ENCODE measurements around the gene KIAA1755. TPM values are rescaled to one million over a fixed set of nuclear protein-coding genes. Genes with fewer than 3 reads are reported as not detected.

KIAA1755 gene
- total and polyA plus RNA-seq, 7 experiments from 2014 or later, result not detected

GRCh38 chr20:38195521-38195920 is 65.0 kb downstream of the KIAA1755 start:
- no peak overlapping the region for H3K27ac ChIP-seq (ENCODE audit: low read depth, low read length)
- intact Hi-C loops (cut with micrococcal nuclease), result loop anchor here in 1 of 2 donors (10.0 kb wide), 1 partner anchor 879 kb away; no protein-coding TSS in a partner anchor
- no peaks in the 10 kb centered on the region for H3K9me3 ChIP-seq (ENCODE audit: control insufficient read depth in 2 of 3, low read length in 3 of 3)
- H3K4me3 Mint-ChIP-seq, result no peak overlapping the region
- DNase-seq, result no peak
- ChIA-PET POLR2A (no interaction called here), CTCF (no interaction called here)
- H3K36me3 ChIP-seq (ENCODE audit: control insufficient read depth in 2 of 3, insufficient read depth in 3 of 3, low read length in 3 of 3), result no peaks in the 10 kb centered on the region
- H3K4me1 Mint-ChIP-seq, result no peaks in the 10 kb centered on the region
- peaks cover 5 to 25% (median 9%) of the 10 kb centered on the region in 5 donors for H3K27me3 Mint-ChIP-seq
- no peaks in the 10 kb centered on the region for H3K27me3 ChIP-seq (ENCODE audit: control insufficient read depth in 2 of 2, insufficient read depth in 2 of 2, low read length in 2 of 2)
- H3K4me3 ChIP-seq (ENCODE audit: low read length), result no peak overlapping the region
- no peak overlapping the region for H3K27ac Mint-ChIP-seq
- ATAC-seq, result no peak
- H3K4me1 ChIP-seq (ENCODE audit: control insufficient read depth in 2 of 2, insufficient read depth in 2 of 2, low read length in 2 of 2), result no peaks in the 10 kb centered on the region
- H3K9me3 Mint-ChIP-seq, result peaks cover 0 to 5% (median 0%) of the 10 kb centered on the region in 11 donors
- no peaks in the 10 kb centered on the region for H3K36me3 Mint-ChIP-seq

GRCh38 chr20:38194971-38195504 is 65.5 kb downstream of the KIAA1755 start:
- H3K27me3 ChIP-seq (ENCODE audit: control insufficient read depth in 2 of 2, insufficient read depth in 2 of 2, low read length in 2 of 2), result no peaks in the 10 kb centered on the region
- ATAC-seq (no peak), DNase-seq (no peak)
- Mint-ChIP-seq H3K36me3 (no peaks in the 10 kb centered on the region), H3K27me3 (peaks cover 5 to 25% (median 9%) of the 10 kb centered on the region in 5 donors), H3K9me3 (peaks cover 0 to 5% (median 0%) of the 10 kb centered on the region in 11 donors), H3K27ac (no peak overlapping the region), H3K4me3 (no peak overlapping the region), H3K4me1 (no peaks in the 10 kb centered on the region)
- intact Hi-C loops (cut with micrococcal nuclease), result loop anchor here in 1 of 2 donors (10.0 kb wide), 1 partner anchor 880 kb away; no protein-coding TSS in a partner anchor
- ChIA-PET CTCF (no interaction called here), POLR2A (no interaction called here)
- no peaks in the 10 kb centered on the region for H3K9me3 ChIP-seq (ENCODE audit: control insufficient read depth in 2 of 3, low read length in 3 of 3)
- H3K4me1 ChIP-seq (ENCODE audit: control insufficient read depth in 2 of 2, insufficient read depth in 2 of 2, low read length in 2 of 2), result no peaks in the 10 kb centered on the region
- H3K36me3 ChIP-seq (ENCODE audit: control insufficient read depth in 2 of 3, insufficient read depth in 3 of 3, low read length in 3 of 3), result no peaks in the 10 kb centered on the region
- H3K27ac ChIP-seq (ENCODE audit: low read depth, low read length), result no peak overlapping the region
- H3K4me3 ChIP-seq (ENCODE audit: low read length), result no peak overlapping the region

GRCh38 chr20:38193586-38194105 is 66.9 kb downstream of the KIAA1755 start:
- H3K36me3 ChIP-seq (ENCODE audit: control insufficient read depth in 2 of 3, insufficient read depth in 3 of 3, low read length in 3 of 3), result no peaks in the 10 kb centered on the region
- no peak overlapping the region for H3K4me3 ChIP-seq (ENCODE audit: low read length)
- ATAC-seq (no peak), DNase-seq (no peak)
- no peaks in the 10 kb centered on the region for H3K27me3 ChIP-seq (ENCODE audit: control insufficient read depth in 2 of 2, insufficient read depth in 2 of 2, low read length in 2 of 2)
- Mint-ChIP-seq H3K4me1 (no peaks in the 10 kb centered on the region), H3K4me3 (no peak overlapping the region), H3K27ac (no peak overlapping the region), H3K9me3 (peaks cover 0 to 5% (median 0%) of the 10 kb centered on the region in 11 donors), H3K36me3 (no peaks in the 10 kb centered on the region), H3K27me3 (peaks cover 9 to 34% (median 14%) of the 10 kb centered on the region in 5 donors)
- no peaks in the 10 kb centered on the region for H3K4me1 ChIP-seq (ENCODE audit: control insufficient read depth in 2 of 2, insufficient read depth in 2 of 2, low read length in 2 of 2)
- ChIA-PET POLR2A (no interaction called here), CTCF (no interaction called here)
- intact Hi-C loops (cut with micrococcal nuclease), result loop anchor here in 1 of 2 donors (10.0 kb wide), 1 partner anchor 881 kb away; no protein-coding TSS in a partner anchor
- H3K27ac ChIP-seq (ENCODE audit: low read depth, low read length), result no peak overlapping the region
- no peaks in the 10 kb centered on the region for H3K9me3 ChIP-seq (ENCODE audit: control insufficient read depth in 2 of 3, low read length in 3 of 3)

- no peak overlapping the region for H3K27ac ChIP-seq (ENCODE audit: low read depth, low read length)
- intact Hi-C loops (cut with micrococcal nuclease), result loop anchor here in 1 of 2 donors (10.0 kb wide), 1 partner anchor 882 kb away; no protein-coding TSS in a partner anchor
- no peaks in the 10 kb centered on the region for H3K9me3 ChIP-seq (ENCODE audit: control insufficient read depth in 2 of 3, low read length in 3 of 3)
- no peaks in the 10 kb centered on the region for H3K4me1 ChIP-seq (ENCODE audit: control insufficient read depth in 2 of 2, insufficient read depth in 2 of 2, low read length in 2 of 2)
- no peaks in the 10 kb centered on the region for H3K36me3 ChIP-seq (ENCODE audit: control insufficient read depth in 2 of 3, insufficient read depth in 3 of 3, low read length in 3 of 3)
- no peaks in the 10 kb centered on the region for H3K27me3 ChIP-seq (ENCODE audit: control insufficient read depth in 2 of 2, insufficient read depth in 2 of 2, low read length in 2 of 2)
- ATAC-seq (no peak), DNase-seq (no peak)
- ChIA-PET POLR2A (no interaction called here), CTCF (no interaction called here)
- Mint-ChIP-seq H3K27ac (no peak overlapping the region), H3K4me3 (no peak overlapping the region), H3K4me1 (no peaks in the 10 kb centered on the region), H3K36me3 (no peaks in the 10 kb centered on the region), H3K27me3 (peaks cover 9 to 39% (median 14%) of the 10 kb centered on the region in 5 donors), H3K9me3 (peaks cover 0 to 5% (median 1%) of the 10 kb centered on the region in 11 donors)
- no peak overlapping the region for H3K4me3 ChIP-seq (ENCODE audit: low read length)
These were observed 68.1 kb downstream of the KIAA1755 start for GRCh38 chr20:38192323-38192885.

GRCh38 chr20:38191654-38192053 is 68.9 kb downstream of the KIAA1755 start:
- H3K27me3 Mint-ChIP-seq, result peaks cover 9 to 39% (median 16%) of the 10 kb centered on the region in 5 donors
- H3K9me3 Mint-ChIP-seq, result peaks cover 0 to 5% (median 1%) of the 10 kb centered on the region in 11 donors
- H3K27me3 ChIP-seq (ENCODE audit: control insufficient read depth in 2 of 2, insufficient read depth in 2 of 2, low read length in 2 of 2), result no peaks in the 10 kb centered on the region
- H3K4me3 Mint-ChIP-seq, result no peak overlapping the region
- no peaks in the 10 kb centered on the region for H3K9me3 ChIP-seq (ENCODE audit: control insufficient read depth in 2 of 3, low read length in 3 of 3)
- no peak overlapping the region for H3K27ac ChIP-seq (ENCODE audit: low read depth, low read length)
- ChIA-PET POLR2A (interaction anchor here (0.5 kb wide), 1 partner anchor 1014 kb away, joined by 4 read pairs; no protein-coding TSS in a partner anchor), CTCF (no interaction called here)
- DNase-seq (no peak), ATAC-seq (no peak)
- H3K4me1 Mint-ChIP-seq, result no peaks in the 10 kb centered on the region
- H3K36me3 Mint-ChIP-seq, result no peaks in the 10 kb centered on the region
- intact Hi-C loops (cut with micrococcal nuclease), result loop anchor here in 1 of 2 donors (10.0 kb wide), 1 partner anchor 883 kb away; no protein-coding TSS in a partner anchor
- no peak overlapping the region for H3K27ac Mint-ChIP-seq
- no peaks in the 10 kb centered on the region for H3K36me3 ChIP-seq (ENCODE audit: control insufficient read depth in 2 of 3, insufficient read depth in 3 of 3, low read length in 3 of 3)
- no peak overlapping the region for H3K4me3 ChIP-seq (ENCODE audit: low read length)
- H3K4me1 ChIP-seq (ENCODE audit: control insufficient read depth in 2 of 2, insufficient read depth in 2 of 2, low read length in 2 of 2), result no peaks in the 10 kb centered on the region

- H3K4me3 Mint-ChIP-seq, result no peak overlapping the region
- H3K36me3 ChIP-seq (ENCODE audit: control insufficient read depth in 2 of 3, insufficient read depth in 3 of 3, low read length in 3 of 3), result no peaks in the 10 kb centered on the region
- no peak overlapping the region for H3K27ac Mint-ChIP-seq
- H3K4me1 Mint-ChIP-seq, result no peaks in the 10 kb centered on the region
- H3K27ac ChIP-seq (ENCODE audit: low read depth, low read length), result no peak overlapping the region
- CTCF ChIA-PET, result no interaction called here
- no peak overlapping the region for H3K4me3 ChIP-seq (ENCODE audit: low read length)
- H3K4me1 ChIP-seq (ENCODE audit: control insufficient read depth in 2 of 2, insufficient read depth in 2 of 2, low read length in 2 of 2), result no peaks in the 10 kb centered on the region
- no peaks in the 10 kb centered on the region for H3K9me3 ChIP-seq (ENCODE audit: control insufficient read depth in 2 of 3, low read length in 3 of 3)
- ATAC-seq, result no peak
- H3K36me3 Mint-ChIP-seq, result no peaks in the 10 kb centered on the region
- no peaks in the 10 kb centered on the region for H3K27me3 ChIP-seq (ENCODE audit: control insufficient read depth in 2 of 2, insufficient read depth in 2 of 2, low read length in 2 of 2)
- peaks cover 9 to 36% (median 19%) of the 10 kb centered on the region in 5 donors for H3K27me3 Mint-ChIP-seq
- H3K9me3 Mint-ChIP-seq, result peaks cover 0 to 5% (median 1%) of the 10 kb centered on the region in 11 donors
- no peak for DNase-seq
- POLR2A ChIA-PET, result no interaction called here
- intact Hi-C loops (cut with micrococcal nuclease), result loop anchor here in 1 of 2 donors (10.0 kb wide), 1 partner anchor 884 kb away; no protein-coding TSS in a partner anchor
These were observed 69.6 kb downstream of the KIAA1755 start for GRCh38 chr20:38190936-38191371.

Data from naive thymus-derived CD4-positive, alpha-beta T cell (primary cell).